Measurements from ENCODE around the gene TCHP. TPM values are rescaled to one million over a fixed set of nuclear protein-coding genes. Genes with fewer than 3 reads are reported as not detected.

The TCHP gene
- polyA plus RNA-seq, 1 donor from 2014 or later = 12.8 TPM

DNA sequence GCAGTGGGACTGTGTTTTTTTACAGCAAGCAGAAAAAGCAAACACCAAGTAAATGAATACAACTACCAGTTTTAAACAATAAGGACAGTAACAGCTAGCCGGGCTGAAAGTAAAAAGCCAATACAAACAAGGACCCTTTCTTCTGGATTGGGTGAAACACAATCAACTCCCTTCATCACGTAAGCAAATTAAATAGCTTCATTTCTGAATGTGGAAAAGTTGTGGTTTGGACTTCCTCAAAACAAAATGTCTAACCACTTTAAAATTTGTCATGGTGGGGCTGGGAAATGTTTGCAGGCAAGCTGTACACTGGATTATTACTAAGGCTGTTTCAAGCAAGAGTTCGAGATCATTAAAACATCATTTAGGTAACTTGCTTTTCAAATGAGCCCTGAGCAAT, 47.4 kb downstream of the TCHP start:
- no peaks in the 10 kb centered on the region for H3F3A ChIP-seq (ENCODE audit: insufficient read depth, low read length, poor library complexity, severe bottlenecking)
- no peaks in the 10 kb centered on the region for H3K79me2 ChIP-seq (replicated peaks; ENCODE audit: insufficient read depth, low read length)
- H3K27ac ChIP-seq (ENCODE audit: low read length) = no peak overlapping the region
- H3K9me2 ChIP-seq (ENCODE audit: insufficient read depth, low read length) = no peaks in the 10 kb centered on the region
- H2AFZ ChIP-seq (ENCODE audit: low read depth, low read length) = no peak overlapping the region
- peaks cover 7% of the 10 kb centered on the region for H3K36me3 ChIP-seq (ENCODE audit: insufficient read depth, low read length)
- no peaks in the 10 kb centered on the region for H3K9me3 ChIP-seq (ENCODE audit: low read length)
- no peaks in the 10 kb centered on the region for H3K27me3 ChIP-seq (ENCODE audit: insufficient read depth, low read depth, low read length)
- no peak overlapping the region for H3K4me3 ChIP-seq (ENCODE audit: low read length)
- no peaks in the 10 kb centered on the region for H4K20me1 ChIP-seq (ENCODE audit: insufficient read depth)
- no peak overlapping the region for H3K9ac ChIP-seq (ENCODE audit: low read length)
- TF ChIP-seq EP300 (conservative IDR thresholded peaks at IDR 0.05; ENCODE audit: poor library complexity, severe bottlenecking) = no peak
- TF ChIP-seq RAD21 (conservative IDR thresholded peaks at IDR 0.05) = no peak
- H3K4me2 ChIP-seq (ENCODE audit: low read length) = no peak overlapping the region

GRCh38 chr12:109948368-109948767, 48.3 kb downstream of the TCHP start:
- no peaks in the 10 kb centered on the region for H4K20me1 ChIP-seq (ENCODE audit: insufficient read depth)
- H3K9me2 ChIP-seq (ENCODE audit: insufficient read depth, low read length) = no peaks in the 10 kb centered on the region
- H3K4me3 ChIP-seq (ENCODE audit: low read length) = no peak overlapping the region
- H2AFZ ChIP-seq (ENCODE audit: low read depth, low read length) = no peak overlapping the region
- TF ChIP-seq, protein P1, sequence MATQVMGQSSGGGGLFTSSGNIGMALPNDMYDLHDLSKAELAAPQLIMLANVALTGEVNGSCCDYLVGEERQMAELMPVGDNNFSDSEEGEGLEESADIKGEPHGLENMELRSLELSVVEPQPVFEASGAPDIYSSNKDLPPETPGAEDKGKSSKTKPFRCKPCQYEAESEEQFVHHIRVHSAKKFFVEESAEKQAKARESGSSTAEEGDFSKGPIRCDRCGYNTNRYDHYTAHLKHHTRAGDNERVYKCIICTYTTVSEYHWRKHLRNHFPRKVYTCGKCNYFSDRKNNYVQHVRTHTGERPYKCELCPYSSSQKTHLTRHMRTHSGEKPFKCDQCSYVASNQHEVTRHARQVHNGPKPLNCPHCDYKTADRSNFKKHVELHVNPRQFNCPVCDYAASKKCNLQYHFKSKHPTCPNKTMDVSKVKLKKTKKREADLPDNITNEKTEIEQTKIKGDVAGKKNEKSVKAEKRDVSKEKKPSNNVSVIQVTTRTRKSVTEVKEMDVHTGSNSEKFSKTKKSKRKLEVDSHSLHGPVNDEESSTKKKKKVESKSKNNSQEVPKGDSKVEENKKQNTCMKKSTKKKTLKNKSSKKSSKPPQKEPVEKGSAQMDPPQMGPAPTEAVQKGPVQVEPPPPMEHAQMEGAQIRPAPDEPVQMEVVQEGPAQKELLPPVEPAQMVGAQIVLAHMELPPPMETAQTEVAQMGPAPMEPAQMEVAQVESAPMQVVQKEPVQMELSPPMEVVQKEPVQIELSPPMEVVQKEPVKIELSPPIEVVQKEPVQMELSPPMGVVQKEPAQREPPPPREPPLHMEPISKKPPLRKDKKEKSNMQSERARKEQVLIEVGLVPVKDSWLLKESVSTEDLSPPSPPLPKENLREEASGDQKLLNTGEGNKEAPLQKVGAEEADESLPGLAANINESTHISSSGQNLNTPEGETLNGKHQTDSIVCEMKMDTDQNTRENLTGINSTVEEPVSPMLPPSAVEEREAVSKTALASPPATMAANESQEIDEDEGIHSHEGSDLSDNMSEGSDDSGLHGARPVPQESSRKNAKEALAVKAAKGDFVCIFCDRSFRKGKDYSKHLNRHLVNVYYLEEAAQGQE (IDR thresholded peaks at IDR 0.05; ENCODE audit: borderline replicate concordance) = no peak
- TF ChIP-seq EP300 (conservative IDR thresholded peaks at IDR 0.05; ENCODE audit: poor library complexity, severe bottlenecking) = no peak
- no peaks in the 10 kb centered on the region for H3F3A ChIP-seq (ENCODE audit: insufficient read depth, low read length, poor library complexity, severe bottlenecking)
- peaks cover 7% of the 10 kb centered on the region for H3K36me3 ChIP-seq (ENCODE audit: insufficient read depth, low read length)
- no peaks in the 10 kb centered on the region for H3K27me3 ChIP-seq (ENCODE audit: insufficient read depth, low read depth, low read length)
- no peak overlapping the region for H3K27ac ChIP-seq (ENCODE audit: low read length)
- H3K9ac ChIP-seq (ENCODE audit: low read length) = no peak overlapping the region
- H3K4me2 ChIP-seq (ENCODE audit: low read length) = no peak overlapping the region
- no peaks in the 10 kb centered on the region for H3K9me3 ChIP-seq (ENCODE audit: low read length)
- no peaks in the 10 kb centered on the region for H3K79me2 ChIP-seq (replicated peaks; ENCODE audit: insufficient read depth, low read length)

- Histone ChIP-seq H3K36me3 (ENCODE audit: insufficient read depth, low read length) (peaks cover 7% of the 10 kb centered on the region), H4K20me1 (ENCODE audit: insufficient read depth) (no peaks in the 10 kb centered on the region), H3K9me3 (ENCODE audit: low read length) (no peaks in the 10 kb centered on the region), H3K9me2 (ENCODE audit: insufficient read depth, low read length) (no peaks in the 10 kb centered on the region), H3K27me3 (ENCODE audit: insufficient read depth, low read depth, low read length) (no peaks in the 10 kb centered on the region), H2AFZ (ENCODE audit: low read depth, low read length) (no peak overlapping the region), H3K4me2 (ENCODE audit: low read length) (no peak overlapping the region), H3K9ac (ENCODE audit: low read length) (no peak overlapping the region), H3K4me3 (ENCODE audit: low read length) (no peak overlapping the region), H3F3A (ENCODE audit: insufficient read depth, low read length, poor library complexity, severe bottlenecking) (no peaks in the 10 kb centered on the region), H3K27ac (ENCODE audit: low read length) (no peak overlapping the region), H3K79me2 (replicated peaks; ENCODE audit: insufficient read depth, low read length) (no peaks in the 10 kb centered on the region)
- TF ChIP-seq TAF1 (IDR thresholded peaks at IDR 0.05; ENCODE audit: low read depth) (no peak), MXI1 (conservative IDR thresholded peaks at IDR 0.05; ENCODE audit: poor library complexity, severe bottlenecking) (no peak), EZH2 (IDR thresholded peaks at IDR 0.05; ENCODE audit: borderline replicate concordance, insufficient read depth, low read length, poor library complexity, severe bottlenecking) (no peak), EP300 (conservative IDR thresholded peaks at IDR 0.05; ENCODE audit: poor library complexity, severe bottlenecking) (no peak), POLR2AphosphoS5 (IDR thresholded peaks at IDR 0.05) (no peak), SMC3 (conservative IDR thresholded peaks at IDR 0.05; ENCODE audit: poor library complexity) (no peak), RAD21 (conservative IDR thresholded peaks at IDR 0.05) (no peak)
- TF ChIP-seq, protein P2, sequence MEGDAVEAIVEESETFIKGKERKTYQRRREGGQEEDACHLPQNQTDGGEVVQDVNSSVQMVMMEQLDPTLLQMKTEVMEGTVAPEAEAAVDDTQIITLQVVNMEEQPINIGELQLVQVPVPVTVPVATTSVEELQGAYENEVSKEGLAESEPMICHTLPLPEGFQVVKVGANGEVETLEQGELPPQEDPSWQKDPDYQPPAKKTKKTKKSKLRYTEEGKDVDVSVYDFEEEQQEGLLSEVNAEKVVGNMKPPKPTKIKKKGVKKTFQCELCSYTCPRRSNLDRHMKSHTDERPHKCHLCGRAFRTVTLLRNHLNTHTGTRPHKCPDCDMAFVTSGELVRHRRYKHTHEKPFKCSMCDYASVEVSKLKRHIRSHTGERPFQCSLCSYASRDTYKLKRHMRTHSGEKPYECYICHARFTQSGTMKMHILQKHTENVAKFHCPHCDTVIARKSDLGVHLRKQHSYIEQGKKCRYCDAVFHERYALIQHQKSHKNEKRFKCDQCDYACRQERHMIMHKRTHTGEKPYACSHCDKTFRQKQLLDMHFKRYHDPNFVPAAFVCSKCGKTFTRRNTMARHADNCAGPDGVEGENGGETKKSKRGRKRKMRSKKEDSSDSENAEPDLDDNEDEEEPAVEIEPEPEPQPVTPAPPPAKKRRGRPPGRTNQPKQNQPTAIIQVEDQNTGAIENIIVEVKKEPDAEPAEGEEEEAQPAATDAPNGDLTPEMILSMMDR (IDR thresholded peaks at IDR 0.05; ENCODE audit: poor library complexity, severe bottlenecking) = no peak
- TF ChIP-seq, protein P1 (IDR thresholded peaks at IDR 0.05; ENCODE audit: borderline replicate concordance) = no peak
Observed at GRCh38 chr12:109949089-109949488, 49.0 kb downstream of the TCHP start.
